ENCODE results near the gene LRRC42. TPM values are rescaled to one million over a fixed set of nuclear protein-coding genes. Genes with fewer than 3 reads are reported as not detected.

LRRC42 gene
- total RNA-seq, 2 donors from 2014 or later: 46.0 to 55.1 TPM

DNA sequence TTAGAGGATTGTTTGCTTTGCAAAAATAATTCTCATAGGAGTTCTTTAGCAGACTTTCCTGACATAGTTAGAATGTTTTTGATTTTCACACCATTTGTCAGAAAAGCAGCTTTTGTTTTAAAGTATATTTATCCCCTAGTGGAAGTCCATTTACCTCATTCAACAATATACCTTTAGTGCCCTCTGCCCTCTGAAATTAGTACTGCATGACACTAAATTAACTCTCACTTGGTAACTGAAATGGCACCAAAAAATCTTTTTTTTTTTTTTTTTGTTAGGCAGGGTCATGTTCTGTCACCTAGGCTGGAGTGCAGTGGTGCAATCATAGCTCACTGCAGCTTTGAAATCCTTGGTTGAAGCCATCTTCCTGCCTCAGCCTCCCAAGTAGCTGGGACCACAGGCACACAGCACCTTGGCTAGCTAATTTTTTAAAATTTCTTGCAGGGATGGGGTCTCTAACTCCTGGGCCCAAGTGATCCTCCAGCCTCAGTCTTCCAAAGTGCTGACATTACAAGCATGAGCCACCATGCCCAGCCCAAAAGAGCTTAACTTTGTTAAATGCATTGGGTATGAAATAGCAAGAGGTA, 13.6 kb downstream of the LRRC42 start:
- Histone ChIP-seq H3K4me1 (ENCODE audit: control insufficient read depth, insufficient read depth, low read length) (peaks cover 3% of the 10 kb centered on the region), H3K9me3 (ENCODE audit: control insufficient read depth, low read length) (no peaks in the 10 kb centered on the region), H3K27ac (ENCODE audit: low read depth, low read length) (no peak overlapping the region), H3K36me3 (ENCODE audit: control insufficient read depth, insufficient read depth, low read length) (peaks cover 60% of the 10 kb centered on the region), H3K4me3 (ENCODE audit: low read length) (no peak overlapping the region), H3K27me3 (ENCODE audit: control insufficient read depth, insufficient read depth, low read length, poor library complexity, severe bottlenecking) (no peaks in the 10 kb centered on the region), H3K9ac (ENCODE audit: extremely low read depth, low read length, poor library complexity, severe bottlenecking) (no peak overlapping the region)
- Mint-ChIP-seq H3K4me1 (peaks cover 26% of the 10 kb centered on the region), H3K9me3 (no peaks in the 10 kb centered on the region), H3K36me3 (ENCODE audit: low read depth) (peaks cover 39% of the 10 kb centered on the region), H3K27ac (no peak overlapping the region), H3K27me3 (ENCODE audit: insufficient read depth) (no peaks in the 10 kb centered on the region), H3K4me3 (no peak overlapping the region)
- DNase-seq: no peak
- TF ChIP-seq, protein P1, sequence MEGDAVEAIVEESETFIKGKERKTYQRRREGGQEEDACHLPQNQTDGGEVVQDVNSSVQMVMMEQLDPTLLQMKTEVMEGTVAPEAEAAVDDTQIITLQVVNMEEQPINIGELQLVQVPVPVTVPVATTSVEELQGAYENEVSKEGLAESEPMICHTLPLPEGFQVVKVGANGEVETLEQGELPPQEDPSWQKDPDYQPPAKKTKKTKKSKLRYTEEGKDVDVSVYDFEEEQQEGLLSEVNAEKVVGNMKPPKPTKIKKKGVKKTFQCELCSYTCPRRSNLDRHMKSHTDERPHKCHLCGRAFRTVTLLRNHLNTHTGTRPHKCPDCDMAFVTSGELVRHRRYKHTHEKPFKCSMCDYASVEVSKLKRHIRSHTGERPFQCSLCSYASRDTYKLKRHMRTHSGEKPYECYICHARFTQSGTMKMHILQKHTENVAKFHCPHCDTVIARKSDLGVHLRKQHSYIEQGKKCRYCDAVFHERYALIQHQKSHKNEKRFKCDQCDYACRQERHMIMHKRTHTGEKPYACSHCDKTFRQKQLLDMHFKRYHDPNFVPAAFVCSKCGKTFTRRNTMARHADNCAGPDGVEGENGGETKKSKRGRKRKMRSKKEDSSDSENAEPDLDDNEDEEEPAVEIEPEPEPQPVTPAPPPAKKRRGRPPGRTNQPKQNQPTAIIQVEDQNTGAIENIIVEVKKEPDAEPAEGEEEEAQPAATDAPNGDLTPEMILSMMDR (conservative IDR thresholded peaks at IDR 0.05): peak; percentile 85

DNA sequence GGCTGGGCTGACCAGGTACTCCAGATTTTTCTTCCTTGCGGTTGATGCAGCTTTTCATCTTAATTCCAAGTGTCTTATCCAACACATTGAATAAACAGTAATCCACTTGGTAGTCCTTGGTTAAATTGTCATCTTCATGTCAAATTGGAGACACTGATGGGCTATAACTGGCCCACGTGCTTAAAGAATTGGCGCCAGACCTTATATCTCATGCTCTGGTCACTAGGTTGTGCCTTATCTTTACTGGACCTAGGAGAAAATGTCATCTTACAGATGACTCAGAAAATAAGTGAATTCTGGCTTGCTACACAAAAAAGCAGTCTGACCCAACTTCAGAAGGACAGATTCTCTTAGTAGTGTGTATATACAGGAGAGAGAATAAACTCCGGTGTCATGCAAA, 16.2 kb downstream of the LRRC42 start:
- Histone ChIP-seq H3K27ac (ENCODE audit: low read depth, low read length) (no peak overlapping the region), H3K36me3 (ENCODE audit: control insufficient read depth, insufficient read depth, low read length) (peaks cover 74% of the 10 kb centered on the region)
- peaks cover 20% of the 10 kb centered on the region for H3K4me1 Mint-ChIP-seq

DNA sequence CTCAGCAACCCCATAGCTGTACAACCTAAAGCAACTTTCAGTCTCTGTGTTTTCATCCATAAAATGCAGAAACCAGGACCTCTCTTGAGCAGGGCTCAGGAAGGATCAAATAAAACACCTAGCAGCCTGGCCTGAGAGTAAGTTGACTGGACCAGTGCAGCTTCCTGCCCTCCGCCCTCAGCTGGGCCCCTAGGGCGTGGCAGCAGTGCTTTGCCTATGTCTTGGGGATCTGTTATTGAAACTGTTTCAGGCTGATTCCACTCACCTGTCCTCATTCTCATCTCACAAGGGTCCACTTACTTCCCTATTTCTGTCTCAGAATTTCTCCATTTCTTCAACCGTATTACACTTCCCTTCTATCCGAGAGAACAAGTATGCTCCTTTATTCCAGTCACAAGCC, 17.3 kb downstream of the LRRC42 start:
- no peak for DNase-seq
- WGBS, 2 experiments (ENCODE audit: insufficient coverage in 1 of 2, insufficient read length in 1 of 2): 95 to 100% methylated on average over 3 to 4 of the region's 4 CpGs
- Histone ChIP-seq H3K27me3 (ENCODE audit: control insufficient read depth, insufficient read depth, low read length, poor library complexity, severe bottlenecking) (no peaks in the 10 kb centered on the region), H3K4me1 (ENCODE audit: control insufficient read depth, insufficient read depth, low read length) (peaks cover 6% of the 10 kb centered on the region), H3K4me3 (ENCODE audit: low read length) (no peak overlapping the region), H3K36me3 (ENCODE audit: control insufficient read depth, insufficient read depth, low read length) (peaks cover 77% of the 10 kb centered on the region), H3K9ac (ENCODE audit: extremely low read depth, low read length, poor library complexity, severe bottlenecking) (no peak overlapping the region), H3K9me3 (ENCODE audit: control insufficient read depth, low read length) (no peaks in the 10 kb centered on the region), H3K27ac (ENCODE audit: low read depth, low read length) (no peak overlapping the region)
- Mint-ChIP-seq H3K27ac (peak overlapping the region; percentile 50), H3K27me3 (ENCODE audit: insufficient read depth) (no peaks in the 10 kb centered on the region), H3K9me3 (no peaks in the 10 kb centered on the region), H3K4me1 (peaks cover 22% of the 10 kb centered on the region), H3K36me3 (ENCODE audit: low read depth) (peaks cover 52% of the 10 kb centered on the region), H3K4me3 (no peak overlapping the region)
- TF ChIP-seq, protein P1 (conservative IDR thresholded peaks at IDR 0.05): no peak

More for the DNA sequence above, 16.2 kb downstream of the LRRC42 start:
- DNase-seq: no peak
- TF ChIP-seq, protein P1 (conservative IDR thresholded peaks at IDR 0.05): no peak
- H3K9ac ChIP-seq (ENCODE audit: extremely low read depth, low read length, poor library complexity, severe bottlenecking): no peak overlapping the region
- H3K4me1 ChIP-seq (ENCODE audit: control insufficient read depth, insufficient read depth, low read length): peaks cover 3% of the 10 kb centered on the region
- H3K4me3 ChIP-seq (ENCODE audit: low read length): no peak overlapping the region
- no peaks in the 10 kb centered on the region for H3K27me3 ChIP-seq (ENCODE audit: control insufficient read depth, insufficient read depth, low read length, poor library complexity, severe bottlenecking)
- H3K36me3 Mint-ChIP-seq (ENCODE audit: low read depth): peaks cover 48% of the 10 kb centered on the region
- 96% methylated on average over 4 of the region's 4 CpGs for WGBS, 2 experiments (ENCODE audit: insufficient coverage in 1 of 2, insufficient read length in 1 of 2)
- H3K9me3 Mint-ChIP-seq: no peaks in the 10 kb centered on the region
- H3K9me3 ChIP-seq (ENCODE audit: control insufficient read depth, low read length): no peaks in the 10 kb centered on the region
- H3K4me3 Mint-ChIP-seq: no peak overlapping the region
- H3K27me3 Mint-ChIP-seq (ENCODE audit: insufficient read depth): no peaks in the 10 kb centered on the region
- no peak overlapping the region for H3K27ac Mint-ChIP-seq
